ENCODE data around the gene MICAL2.

Gene MICAL2

DNA sequence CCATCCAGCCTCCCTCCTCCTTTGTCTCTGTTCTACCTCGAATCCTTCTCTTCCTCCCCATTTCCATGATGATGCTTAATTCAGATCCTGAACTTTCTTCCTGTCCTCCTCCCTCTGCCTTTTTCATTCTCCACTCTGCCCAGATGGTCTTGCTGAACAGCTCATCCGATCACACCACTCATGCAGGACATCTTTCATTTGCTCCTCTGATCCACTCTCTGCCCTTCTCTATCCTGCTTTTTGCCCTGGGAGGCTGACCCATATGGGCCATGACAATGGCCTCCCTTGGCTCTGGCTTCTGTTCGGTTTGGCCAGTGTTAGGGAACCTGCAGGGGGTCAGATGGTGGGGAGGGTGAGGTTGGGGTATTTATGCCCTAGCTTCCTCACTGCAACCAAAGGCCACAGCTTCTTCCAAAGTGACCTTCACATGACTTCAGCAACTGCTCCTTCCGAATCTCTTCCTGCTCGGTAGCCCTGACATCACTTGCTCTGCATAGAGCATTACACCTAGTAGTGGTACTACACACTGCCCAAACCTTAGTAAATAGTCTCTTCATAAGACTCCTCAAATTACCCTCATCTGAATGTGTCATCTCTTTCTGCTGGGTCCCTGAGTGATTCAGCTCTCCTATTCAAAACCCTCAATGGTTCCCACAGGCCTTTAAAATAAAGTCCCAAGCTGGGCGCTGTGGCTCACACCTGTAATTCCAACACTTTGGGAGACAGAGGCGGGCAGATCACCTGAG, 32.7 kb upstream of the MICAL2 start:
- DNase-seq (ENCODE audit: low read depth, low spot score): no peak

DNA sequence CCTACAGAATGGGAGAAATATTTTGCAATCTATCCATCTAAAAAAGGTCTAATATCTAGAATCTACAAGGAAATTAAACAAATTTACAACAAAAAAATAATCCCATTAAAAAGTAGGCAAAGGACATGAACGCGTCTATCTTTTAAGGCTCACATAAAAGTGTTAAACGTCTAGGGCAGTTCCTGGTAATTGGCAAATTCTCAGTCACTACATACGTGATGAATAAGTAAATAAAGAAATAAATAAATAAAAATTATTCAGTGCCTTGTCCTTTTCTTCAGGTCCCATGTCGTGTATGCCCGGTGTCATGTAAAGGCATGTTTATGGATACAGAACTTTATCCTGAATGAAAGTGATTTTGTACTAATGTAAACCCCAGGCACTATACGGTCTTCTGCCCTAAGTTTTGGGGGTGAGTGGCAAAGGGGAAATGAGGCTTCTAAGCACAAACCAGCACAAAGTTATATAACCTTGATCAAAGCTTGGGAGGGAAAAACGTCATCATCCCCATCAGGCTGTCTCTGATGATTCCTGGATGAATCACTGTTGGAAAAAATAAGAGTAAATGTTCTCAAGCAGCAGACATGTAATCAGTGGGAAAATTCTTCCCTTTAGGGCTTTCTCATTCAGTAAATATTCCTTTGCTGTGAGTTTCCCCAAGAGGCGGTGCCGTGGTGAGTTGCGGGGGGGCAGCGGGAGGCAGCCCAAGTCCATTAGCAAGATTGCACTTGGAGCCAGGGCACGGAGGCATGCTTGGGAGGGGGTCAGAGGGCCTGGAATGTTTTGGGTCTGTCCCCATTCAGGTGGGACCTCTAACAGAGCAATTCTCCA, 30.4 kb upstream of the MICAL2 start:
- DNase-seq (ENCODE audit: low read depth, low spot score): peak; percentile 97

DNA sequence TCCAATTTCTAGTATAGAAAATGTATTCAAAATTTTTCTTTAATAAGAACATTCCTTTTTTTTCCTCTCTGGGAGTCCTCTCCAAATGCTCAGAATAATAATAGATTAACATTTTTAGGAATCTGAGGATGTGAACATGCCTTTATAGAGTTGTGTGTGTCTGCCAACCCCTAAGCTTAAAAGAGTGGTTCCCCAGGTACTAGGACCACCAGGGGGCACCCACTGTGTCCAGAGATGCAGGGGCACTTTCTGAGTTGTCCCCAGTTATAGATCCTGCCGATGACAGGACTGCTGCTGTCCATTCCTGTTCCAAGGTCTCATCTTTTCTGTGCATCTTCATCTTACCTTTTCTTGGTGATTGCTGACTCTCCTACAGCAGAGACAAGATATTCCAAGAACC, 27.0 kb upstream of the MICAL2 start:
- no peak for DNase-seq (ENCODE audit: low read depth, low spot score)

DNA sequence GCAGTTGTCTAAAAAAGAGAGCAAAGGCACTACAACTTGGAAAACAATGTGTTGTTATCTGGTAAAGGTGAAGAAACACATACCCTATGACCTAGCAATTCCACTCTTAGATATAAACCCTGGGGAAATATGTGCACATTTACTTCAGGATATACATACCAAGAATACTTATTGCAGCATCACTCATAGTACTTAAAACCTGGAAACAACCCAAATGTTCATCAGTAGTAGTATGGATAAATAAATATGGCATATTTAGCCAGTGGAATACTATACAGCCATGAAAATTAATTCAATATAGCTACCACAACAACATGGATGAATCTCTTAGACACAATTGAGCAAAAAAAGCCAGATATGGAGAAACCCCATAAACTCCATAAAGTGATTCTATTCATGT, 26.1 kb upstream of the MICAL2 start:
- no peak for DNase-seq (ENCODE audit: low read depth, low spot score)

DNA sequence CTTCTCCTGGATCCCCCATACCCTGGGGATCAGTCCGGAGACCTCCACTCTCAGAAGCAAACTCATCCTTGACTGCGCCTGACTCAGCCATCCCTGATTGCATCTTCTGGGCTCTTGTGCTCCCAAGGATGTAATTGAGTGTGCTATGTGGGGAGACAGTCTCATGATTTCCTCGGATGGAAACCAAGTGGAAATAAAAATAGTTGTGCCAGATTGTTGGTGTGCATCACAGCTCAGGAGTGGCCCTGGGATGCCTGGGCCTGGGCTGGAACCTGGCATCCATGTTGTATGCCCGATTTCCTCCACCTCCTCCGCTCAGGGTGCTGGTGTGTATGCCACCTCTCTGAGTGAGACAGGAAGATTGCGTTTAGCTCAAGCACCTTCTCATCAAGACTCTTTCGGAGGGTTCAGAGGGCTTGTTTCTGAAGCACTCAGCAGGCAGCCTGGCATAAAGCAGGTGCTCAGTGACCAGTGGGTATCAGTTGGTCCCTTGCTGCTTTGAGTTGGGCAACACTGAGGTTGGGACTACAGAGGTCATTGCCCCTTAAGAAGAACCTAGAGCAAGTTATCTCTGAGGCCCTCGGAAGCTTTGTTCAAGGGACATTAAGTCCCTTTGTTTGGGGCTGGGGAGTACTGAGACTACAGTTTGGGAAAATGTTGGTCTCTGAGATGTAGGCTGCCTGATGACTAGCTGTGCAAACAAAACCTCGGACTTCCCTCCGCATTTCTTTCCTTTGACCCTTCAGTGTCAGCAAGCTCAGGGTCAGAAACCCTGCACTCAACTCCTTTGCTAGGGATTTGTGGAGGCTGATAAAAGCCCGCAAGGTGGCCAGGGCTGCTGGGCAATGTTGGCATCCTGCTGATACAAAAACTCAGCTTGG, 24.8 kb upstream of the MICAL2 start:
- no peak for DNase-seq (ENCODE audit: low read depth, low spot score)

DNA sequence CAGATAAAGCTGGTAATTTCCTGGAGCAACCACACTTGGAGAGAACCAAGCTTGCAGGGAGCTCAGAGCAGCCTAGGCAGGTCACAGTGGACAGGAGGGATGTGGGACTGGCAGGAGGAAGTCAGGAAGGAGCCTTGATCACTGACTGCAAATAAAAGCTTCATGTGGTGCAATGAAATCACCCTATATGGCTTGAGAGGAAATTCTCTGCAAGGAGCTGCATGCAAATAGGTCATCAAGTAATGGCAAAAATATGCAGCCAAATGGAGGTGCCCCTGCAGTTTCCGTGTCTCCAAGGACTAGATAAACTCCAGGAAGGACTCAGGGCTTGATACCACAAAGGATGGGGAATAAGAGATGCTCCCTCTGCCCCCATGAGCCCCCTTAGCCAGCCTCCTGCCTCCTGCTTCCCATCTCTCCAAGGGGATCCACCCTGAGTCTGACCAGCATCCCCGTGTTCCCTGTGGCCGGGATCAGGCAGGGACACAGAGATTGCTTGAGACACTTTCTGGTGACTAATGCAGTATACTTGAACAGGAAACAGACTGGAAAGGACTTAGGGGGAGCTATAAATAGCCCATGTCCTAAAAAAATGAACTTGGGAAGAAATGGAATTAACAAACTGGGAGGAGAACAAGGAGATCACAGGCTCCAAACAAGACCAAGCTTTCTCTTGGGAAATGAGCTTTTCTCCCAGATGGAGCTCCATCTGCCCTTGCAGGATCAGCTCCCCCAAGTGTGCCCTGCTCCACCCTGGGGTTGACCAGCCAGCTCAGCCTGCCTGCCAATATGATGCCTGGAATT, 23.9 kb upstream of the MICAL2 start:
- DNase-seq (ENCODE audit: low read depth, low spot score): peak; percentile 91

DNA sequence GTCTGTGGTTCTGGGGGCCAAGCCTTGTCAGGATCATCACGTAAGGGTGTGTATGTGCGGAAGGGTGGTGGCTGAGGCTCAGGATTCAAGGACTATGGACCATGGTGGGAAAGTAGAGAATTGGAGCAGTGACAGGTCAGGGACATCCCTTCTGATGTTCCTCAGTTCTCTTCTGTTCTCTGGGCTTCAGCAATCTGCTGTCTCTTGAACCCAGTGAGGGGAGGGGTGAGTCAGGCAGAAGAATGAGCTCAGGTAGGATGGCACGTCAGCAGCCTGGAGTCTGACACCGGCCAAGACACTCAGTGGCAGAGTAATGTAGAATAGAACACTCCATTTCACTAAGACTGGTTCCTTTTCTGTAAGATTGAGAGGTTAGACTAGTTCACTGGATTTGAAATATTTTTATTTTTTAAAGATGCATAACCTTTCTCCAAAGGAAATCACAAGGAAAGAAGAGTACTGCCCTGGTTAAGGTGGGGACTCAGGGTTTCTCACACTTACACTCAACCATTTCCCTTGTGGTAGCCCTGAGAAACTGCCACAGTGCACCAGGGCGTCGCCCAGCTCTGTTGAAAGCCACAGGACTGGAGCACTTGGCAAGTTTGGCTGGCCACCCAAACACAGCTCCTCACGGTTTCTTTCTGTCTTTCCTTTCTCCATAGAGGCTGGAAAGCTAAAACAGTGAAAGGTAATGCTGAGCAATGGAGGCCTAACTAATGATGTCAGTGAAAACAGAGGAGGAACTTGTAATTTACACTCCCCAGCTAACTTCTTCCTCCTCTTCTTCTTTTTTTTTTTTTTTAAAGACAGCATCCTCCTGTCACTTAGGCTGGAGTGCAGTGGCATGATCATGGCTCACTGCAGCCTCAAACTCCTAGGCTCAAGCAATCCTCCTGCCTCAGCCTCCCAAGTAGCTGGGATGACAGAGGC, 23.1 kb upstream of the MICAL2 start:
- DNase-seq (ENCODE audit: low read depth, low spot score): peak; percentile 76

DNA sequence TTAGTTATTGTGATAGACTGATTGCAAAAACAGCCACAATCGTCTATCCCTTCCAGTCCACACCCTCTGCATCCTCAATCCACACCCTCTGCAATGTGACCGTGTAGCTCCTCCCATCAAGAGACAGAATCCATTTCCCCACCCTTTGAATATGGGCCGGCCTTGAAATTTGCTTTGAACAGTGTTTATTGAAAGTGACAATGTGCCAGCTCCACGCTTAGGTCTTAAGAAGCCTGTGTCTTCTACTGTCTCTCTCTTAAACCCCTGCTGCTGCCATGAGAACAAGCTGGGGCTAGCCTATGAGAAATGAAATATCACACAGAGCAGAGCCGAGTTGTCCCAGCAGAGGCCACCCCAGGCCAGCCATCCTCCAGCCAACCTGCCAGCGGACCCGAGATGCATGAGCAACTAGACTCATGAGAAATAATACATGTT, 22.3 kb upstream of the MICAL2 start:
- DNase-seq (ENCODE audit: low read depth, low spot score): peak; percentile 63

DNA sequence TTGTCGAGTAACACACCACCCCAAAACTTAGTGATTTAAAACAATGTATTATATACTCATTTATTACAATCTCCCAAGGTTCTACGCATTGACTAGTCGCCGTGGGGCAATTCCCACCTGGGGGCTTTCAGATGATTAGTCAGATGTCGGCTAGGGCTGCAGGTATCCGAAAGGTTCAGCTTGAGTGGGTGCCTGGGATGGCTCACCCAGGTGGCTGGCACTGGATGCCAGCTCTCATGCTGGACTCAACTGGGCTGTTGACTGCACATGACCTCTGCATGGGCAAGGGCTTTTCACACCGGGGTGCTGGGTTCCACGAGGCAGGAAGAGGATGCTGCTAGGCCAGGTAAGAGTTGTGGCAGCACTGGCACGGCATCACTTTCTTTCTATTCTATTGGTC, 21.9 kb upstream of the MICAL2 start:
- DNase-seq (ENCODE audit: low read depth, low spot score): no peak

DNA sequence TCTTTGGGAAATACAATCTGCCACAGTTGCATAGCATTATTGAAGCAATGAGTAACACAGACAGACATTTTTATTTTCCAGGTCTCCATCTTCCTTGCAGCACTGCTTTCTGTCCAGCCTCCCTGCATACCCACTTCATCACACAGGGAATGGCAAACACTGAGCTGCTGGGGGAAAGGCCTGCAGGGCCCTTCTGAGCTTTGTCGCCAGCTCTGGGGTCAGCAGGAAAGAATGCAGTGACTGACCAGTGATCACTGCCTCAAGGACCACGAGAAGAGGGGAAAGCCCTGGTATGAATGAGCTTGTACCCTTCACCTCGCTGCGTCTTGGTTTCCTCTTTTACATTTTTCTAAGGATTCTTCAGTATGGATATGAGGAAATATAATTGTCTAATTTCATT, 21.3 kb upstream of the MICAL2 start:
- DNase-seq (ENCODE audit: low read depth, low spot score): no peak

DNA sequence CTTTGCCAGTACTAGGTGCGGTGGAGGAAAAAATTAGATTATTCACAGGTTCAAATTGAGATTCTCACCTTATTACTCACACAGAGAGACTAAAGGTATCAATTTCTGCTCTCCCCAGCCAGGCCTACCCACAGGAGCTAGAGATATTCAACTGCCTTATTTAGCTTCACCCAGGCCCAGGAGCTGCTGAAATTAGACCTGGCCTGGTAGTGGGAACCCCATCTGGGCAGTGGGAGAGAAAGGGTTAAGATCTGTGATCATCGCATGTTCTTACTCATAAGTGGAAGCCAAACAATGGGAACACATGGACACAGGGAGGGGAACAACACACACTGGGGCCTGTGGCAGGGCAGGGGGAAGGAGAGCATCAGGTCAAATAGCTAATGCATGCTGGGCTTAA, 20.9 kb upstream of the MICAL2 start:
- DNase-seq (ENCODE audit: low read depth, low spot score): no peak

DNA sequence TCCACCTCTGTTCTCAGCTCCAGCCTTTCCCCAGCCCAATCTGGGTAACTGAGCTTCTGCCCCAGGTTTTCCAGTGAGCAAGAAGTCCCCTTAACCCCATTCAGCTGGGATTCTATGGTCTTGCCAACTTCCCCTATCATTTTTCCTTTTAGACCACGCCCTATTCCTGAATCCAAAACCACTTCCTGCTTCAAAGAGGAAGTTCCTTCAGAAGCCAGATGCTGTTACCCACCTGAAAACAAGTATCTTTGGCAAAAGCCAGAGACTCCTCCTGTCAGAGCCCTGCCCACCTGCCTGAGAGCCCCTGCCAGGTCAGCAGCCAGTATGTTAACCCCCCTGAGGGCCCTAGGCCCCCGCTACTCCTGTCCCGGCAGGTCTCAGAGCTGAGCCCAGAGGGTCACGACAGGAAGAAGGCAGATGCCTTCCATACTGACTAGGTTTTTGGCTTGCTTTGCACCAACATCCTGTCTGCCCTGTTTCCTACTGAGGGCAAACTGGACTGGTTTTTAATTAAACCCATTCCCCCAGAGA, 20.3 kb upstream of the MICAL2 start:
- DNase-seq (ENCODE audit: low read depth, low spot score): no peak

DNA sequence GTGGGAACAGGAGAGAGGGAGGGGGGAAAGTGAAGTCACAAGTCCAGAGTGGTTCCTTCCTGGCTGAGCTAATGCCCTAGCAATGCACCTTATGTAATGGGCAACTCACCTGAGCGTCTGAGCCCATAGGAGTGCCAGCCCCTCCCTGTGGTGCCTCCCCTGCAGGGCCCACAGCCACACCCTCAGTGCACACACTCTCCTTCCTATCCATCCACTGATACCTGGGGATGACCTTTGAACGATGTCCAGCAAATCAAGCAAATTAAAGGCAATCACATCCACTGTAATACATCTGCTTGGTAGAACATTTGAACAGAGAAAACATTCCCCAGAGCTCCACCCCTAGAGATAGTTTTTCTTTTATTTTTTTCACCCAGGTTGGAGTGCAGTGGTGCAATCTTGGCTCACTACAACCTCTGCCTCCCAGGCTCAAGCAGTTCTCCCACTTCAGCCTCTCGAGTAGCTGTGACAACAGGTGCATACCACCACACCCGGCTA, 19.6 kb upstream of the MICAL2 start:
- DNase-seq (ENCODE audit: low read depth, low spot score): no peak

DNA sequence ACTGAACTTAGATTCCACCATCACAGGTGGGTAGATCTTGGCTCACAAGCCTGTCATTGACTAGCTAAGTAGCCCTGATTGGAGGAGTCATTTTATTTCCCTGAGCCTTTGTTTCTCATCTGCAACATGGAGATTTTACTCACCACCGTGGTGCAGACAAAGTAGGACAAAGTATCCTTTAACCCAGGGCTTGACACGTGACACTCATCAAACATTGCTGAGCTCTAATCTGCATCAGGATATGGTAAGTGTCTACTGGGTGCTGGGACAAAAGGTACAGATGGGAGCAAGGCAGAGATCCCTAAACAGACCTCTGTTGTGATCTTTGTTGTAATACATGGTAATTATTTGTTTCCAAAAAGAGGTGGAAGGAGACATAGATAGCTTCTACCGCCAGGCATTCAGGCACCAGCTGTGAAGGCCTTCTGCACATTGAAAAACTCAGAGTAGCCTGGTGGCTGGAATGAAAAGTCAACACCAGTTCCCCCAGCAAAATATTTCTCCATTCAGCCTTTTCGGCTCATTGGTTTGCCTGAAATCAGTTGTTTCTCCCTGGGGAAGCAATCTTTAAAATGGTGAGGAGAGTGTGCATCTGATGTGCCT, 18.3 kb upstream of the MICAL2 start:
- no peak for DNase-seq (ENCODE audit: low read depth, low spot score)

DNA sequence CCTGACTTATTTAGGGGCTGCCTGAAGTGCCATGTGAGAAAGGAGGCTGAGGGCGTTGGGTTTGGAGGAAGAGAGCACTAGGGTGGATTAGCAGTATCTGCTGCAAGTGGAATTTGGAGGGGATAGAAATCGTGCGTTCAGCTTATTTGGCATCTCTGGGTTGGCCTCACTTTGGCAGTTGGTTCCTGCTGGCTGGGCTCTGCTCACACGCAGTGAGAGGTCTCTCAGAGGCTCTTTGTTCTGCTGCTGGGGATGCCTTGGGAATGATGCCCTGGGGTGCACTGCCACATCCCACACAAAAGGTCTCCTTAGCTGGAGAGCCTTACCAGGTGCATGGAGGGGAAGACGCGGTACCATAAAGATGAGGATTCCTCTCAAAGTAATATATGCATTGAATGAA, 17.7 kb upstream of the MICAL2 start:
- DNase-seq (ENCODE audit: low read depth, low spot score): peak; percentile 48

DNA sequence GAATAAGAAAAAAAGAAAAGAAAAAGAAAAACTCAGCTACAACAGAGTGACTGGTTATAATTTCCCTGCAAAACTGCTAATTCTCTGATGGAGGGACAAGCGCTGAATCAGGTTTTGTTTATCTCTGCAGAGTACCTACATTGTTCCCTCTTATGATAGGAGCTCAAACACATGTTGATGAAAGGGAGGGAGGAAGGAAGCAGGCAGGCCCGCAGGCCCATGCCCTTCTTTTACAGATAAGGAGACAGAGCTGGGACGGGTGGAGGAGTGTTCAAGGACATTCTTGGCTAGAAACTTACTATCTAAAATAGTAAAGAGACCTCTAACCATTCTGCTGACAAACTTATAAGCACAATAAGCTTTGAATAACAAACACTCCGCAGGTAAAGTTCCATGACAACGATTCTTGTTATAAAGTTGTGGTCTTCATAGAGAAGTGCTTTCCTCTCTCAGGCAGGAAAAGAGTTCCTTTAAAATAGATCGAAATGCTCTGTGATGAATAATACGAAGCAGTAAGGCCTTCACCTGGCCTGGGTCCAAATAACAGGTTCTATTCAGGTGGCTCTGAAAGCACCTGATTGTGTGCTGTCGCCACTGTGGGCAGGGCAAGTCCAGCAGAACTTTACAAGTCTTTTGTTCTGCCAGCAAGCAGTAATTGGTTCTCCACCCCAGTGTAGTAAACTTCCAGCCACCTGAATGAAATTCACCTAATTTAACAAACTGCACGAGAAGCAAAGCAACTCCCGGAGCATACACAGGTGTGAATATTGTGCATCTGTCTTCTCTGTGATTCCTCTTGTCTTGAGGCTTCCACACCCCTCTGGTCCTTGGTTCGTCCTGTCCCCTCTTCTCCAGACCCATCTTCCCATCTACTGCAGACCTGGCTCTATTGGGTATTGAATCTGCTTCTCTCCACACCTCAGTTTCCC, 15.3 kb upstream of the MICAL2 start:
- DNase-seq (ENCODE audit: low read depth, low spot score): no peak

DNA sequence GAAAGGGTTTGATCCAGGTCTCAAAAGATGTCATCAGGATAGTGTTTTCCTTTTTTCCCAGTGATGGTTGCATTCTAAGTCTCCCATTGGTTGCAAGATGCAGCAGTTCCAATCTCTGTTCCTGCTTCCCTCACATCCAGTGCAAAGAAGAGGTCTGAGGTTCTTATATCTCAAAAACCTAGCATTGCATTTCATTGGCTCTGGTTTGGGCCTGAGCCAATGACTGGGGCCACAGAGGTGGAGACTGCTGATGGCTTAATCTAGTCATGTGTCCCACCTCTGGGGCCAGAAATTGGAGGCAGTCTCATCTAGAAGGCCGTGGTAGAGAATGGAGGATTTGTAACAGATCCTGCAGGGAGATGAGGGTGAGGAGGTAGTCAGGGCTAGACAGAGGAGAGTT, 13.2 kb upstream of the MICAL2 start:
- no peak for DNase-seq (ENCODE audit: low read depth, low spot score)

DNA sequence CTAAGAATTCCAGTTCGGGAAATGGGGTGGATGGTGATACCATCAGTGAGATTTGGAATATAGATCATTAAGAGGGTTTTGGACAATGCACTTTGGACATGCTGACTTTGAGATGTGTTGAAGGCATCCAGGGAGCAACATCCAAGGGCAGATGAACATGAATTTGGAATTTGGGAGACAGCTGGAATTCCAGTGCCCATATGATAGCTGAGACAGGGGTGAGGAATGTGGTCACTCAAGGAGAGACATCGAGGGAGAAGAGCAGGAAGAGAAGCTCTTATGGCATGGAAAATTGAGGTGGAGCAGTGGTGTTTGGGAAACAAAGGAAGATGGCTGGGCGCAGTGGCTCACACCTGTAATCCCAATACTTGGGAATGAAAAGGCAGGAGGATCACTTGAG, 11.8 kb upstream of the MICAL2 start:
- no peak for DNase-seq (ENCODE audit: low read depth, low spot score)
